ENCODE data around the gene ATE1. TPM values are rescaled to one million over a fixed set of nuclear protein-coding genes. Genes with fewer than 3 reads are reported as not detected.

Gene ATE1
- total RNA-seq, 1 donor from 2014 or later: 33.0 TPM

DNA sequence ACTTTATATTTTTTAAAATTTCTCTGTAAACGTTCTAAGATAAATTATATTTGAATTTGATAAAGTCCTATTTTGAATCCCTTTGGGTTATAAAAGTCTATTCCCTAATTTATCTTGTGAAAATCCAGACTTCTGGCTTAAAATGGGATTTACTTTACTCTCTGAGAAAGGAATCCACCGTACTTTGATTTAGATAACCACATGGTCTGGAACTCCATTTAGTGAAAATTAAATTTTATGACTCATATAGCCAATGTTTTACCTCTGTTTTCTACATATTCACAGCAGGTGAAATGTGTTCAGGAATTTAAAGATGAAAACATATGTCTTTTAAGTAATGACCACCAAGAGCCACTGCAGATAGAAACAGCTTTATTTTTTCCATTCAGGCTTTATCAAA, 187.8 kb downstream of the ATE1 start:
- Mint-ChIP-seq H3K4me1 (peaks cover 34% of the 10 kb centered on the region), H3K36me3 (peaks cover 11% of the 10 kb centered on the region), H3K27me3 (ENCODE audit: low read depth) (peaks cover 10% of the 10 kb centered on the region), H3K9me3 (no peaks in the 10 kb centered on the region), H3K4me3 (no peak overlapping the region), H3K27ac (peak overlapping the region; percentile 36)
- DNase-seq (ENCODE audit: low spot score in 2 of 2, unreplicated experiment in 2 of 2): no peak
- TF ChIP-seq, protein P1, sequence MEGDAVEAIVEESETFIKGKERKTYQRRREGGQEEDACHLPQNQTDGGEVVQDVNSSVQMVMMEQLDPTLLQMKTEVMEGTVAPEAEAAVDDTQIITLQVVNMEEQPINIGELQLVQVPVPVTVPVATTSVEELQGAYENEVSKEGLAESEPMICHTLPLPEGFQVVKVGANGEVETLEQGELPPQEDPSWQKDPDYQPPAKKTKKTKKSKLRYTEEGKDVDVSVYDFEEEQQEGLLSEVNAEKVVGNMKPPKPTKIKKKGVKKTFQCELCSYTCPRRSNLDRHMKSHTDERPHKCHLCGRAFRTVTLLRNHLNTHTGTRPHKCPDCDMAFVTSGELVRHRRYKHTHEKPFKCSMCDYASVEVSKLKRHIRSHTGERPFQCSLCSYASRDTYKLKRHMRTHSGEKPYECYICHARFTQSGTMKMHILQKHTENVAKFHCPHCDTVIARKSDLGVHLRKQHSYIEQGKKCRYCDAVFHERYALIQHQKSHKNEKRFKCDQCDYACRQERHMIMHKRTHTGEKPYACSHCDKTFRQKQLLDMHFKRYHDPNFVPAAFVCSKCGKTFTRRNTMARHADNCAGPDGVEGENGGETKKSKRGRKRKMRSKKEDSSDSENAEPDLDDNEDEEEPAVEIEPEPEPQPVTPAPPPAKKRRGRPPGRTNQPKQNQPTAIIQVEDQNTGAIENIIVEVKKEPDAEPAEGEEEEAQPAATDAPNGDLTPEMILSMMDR (IDR thresholded peaks at IDR 0.05; ENCODE audit: unreplicated experiment): no peak

DNA sequence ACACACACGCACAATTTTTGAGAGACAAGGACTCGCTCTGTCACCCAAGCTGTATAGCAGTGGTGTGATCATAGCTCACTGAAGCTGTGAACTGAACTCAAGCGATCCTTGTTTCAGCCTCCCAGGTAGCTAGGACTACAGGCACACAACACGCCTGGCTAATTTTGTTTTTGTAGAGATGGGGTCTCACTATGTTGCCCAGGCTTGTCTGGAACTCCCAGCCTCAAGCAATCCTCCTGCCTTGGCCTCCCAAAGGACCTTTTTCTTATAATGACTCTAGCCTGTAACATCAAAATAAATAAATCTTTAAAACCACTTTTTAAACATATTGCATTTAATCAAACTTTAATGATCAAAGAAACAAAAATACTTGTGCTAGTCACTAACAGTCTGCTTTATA, 188.7 kb downstream of the ATE1 start:
- peaks cover 5% of the 10 kb centered on the region for H3K36me3 Mint-ChIP-seq
- H3K9me3 Mint-ChIP-seq: no peaks in the 10 kb centered on the region
- peaks cover 13% of the 10 kb centered on the region for H3K27me3 Mint-ChIP-seq (ENCODE audit: low read depth)
- H3K4me3 Mint-ChIP-seq: no peak overlapping the region
- no peak overlapping the region for H3K27ac Mint-ChIP-seq
- TF ChIP-seq, protein P1 (IDR thresholded peaks at IDR 0.05; ENCODE audit: unreplicated experiment): no peak
- peaks cover 36% of the 10 kb centered on the region for H3K4me1 Mint-ChIP-seq
- no peak for DNase-seq (ENCODE audit: low spot score in 2 of 2, unreplicated experiment in 2 of 2)

DNA sequence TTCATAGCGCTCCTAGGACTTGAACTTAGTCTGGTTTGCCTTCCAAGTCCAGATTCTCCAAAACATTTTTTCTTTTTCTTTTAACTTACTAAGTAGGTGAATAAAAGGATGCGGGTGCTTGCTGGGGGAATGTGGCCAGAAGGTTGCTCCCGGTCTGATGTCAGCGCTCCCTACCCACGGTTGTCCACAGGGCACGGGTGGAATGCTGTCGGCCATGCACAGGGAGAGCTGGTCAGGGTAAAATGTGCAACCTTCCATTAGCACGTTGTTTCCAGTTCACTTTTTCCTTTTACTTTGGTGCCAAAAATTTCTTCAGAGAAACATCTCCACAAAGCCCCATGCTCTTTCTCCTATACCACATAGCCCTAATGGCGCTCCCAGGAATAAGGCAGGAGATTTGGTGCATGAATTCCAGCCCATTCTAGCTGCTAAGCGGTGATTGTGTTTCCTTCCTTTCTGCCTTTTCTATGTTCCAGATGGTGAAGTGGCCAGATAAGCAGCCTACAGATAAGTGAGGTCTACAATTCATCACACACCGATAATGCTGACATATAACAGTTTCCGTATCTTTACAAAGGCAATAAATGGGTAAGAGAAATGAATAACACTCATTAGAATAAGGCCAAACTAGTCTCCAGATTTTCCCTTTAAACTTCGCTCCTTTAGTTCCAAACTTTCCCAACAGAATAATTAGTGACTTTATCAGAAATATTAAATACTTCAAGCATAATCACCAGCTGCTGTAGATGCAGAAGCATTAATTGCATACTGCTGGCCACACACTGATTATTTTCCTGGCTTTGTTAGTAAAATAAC, 191.3 kb downstream of the ATE1 start:
- Mint-ChIP-seq H3K36me3 (peaks cover 3% of the 10 kb centered on the region), H3K4me3 (no peak overlapping the region), H3K27ac (no peak overlapping the region), H3K9me3 (no peaks in the 10 kb centered on the region), H3K27me3 (ENCODE audit: low read depth) (peaks cover 15% of the 10 kb centered on the region), H3K4me1 (peaks cover 41% of the 10 kb centered on the region)
- DNase-seq (ENCODE audit: low spot score in 2 of 2, unreplicated experiment in 2 of 2): no peak
- TF ChIP-seq, protein P1 (IDR thresholded peaks at IDR 0.05; ENCODE audit: unreplicated experiment): no peak

DNA sequence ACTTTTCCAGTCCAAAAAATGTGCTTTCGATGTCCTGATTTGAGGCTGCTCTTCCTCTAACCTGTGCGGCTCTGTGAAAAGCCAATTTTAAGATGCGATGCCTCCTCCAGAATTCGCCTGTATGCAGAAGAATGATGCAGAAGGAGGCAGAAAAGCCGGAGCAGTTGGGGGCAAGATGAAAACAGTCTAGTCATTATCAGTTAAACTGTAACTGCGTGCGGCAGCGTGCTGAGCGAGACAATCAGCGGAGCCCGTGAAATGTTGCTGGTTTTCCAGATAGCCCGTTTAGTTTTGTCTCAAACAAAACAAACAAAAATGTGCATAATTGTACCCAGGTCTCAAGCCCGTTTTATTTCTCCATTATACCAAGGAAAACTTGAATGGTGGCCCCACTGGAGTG, 192.6 kb downstream of the ATE1 start:
- H3K36me3 Mint-ChIP-seq: no peaks in the 10 kb centered on the region
- peaks cover 39% of the 10 kb centered on the region for H3K4me1 Mint-ChIP-seq
- H3K9me3 Mint-ChIP-seq: no peaks in the 10 kb centered on the region
- peaks cover 17% of the 10 kb centered on the region for H3K27me3 Mint-ChIP-seq (ENCODE audit: low read depth)
- DNase-seq (ENCODE audit: low spot score in 2 of 2, unreplicated experiment in 2 of 2): no peak
- H3K27ac Mint-ChIP-seq: no peak overlapping the region
- no peak overlapping the region for H3K4me3 Mint-ChIP-seq
- TF ChIP-seq, protein P1 (IDR thresholded peaks at IDR 0.05; ENCODE audit: unreplicated experiment): no peak

DNA sequence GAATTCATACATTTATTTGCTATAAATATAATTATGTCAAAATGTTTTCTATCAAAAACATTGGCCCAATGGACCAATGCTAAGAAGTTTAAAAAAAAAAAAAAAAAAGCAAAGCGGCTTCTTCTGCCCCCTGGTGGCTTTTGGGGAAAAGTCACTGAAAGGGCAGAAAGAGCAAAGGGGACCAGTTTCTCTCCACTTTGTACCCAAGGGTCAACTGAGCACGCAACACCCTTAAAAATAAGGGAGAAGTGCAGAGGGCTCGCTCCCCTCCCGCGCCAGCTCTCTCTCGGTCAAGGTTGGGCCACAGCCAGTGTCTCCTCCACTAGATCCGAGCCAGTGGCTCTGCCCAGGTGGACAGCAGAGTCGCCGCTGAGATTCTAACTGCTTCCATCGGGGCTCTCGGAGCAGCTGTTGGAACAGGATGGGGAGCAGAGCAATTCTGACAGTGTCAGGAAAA, 193.2 kb downstream of the ATE1 start:
- H3K27ac Mint-ChIP-seq: no peak overlapping the region
- H3K4me1 Mint-ChIP-seq: peaks cover 34% of the 10 kb centered on the region
- H3K9me3 Mint-ChIP-seq: no peaks in the 10 kb centered on the region
- no peak for DNase-seq (ENCODE audit: low spot score in 2 of 2, unreplicated experiment in 2 of 2)
- TF ChIP-seq, protein P1 (IDR thresholded peaks at IDR 0.05; ENCODE audit: unreplicated experiment): peak; percentile 83
- peaks cover 17% of the 10 kb centered on the region for H3K27me3 Mint-ChIP-seq (ENCODE audit: low read depth)
- no peak overlapping the region for H3K4me3 Mint-ChIP-seq
- H3K36me3 Mint-ChIP-seq: no peaks in the 10 kb centered on the region

Data from mesothelial cell of epicardium (in vitro differentiated cells).